Activated naive CD8-positive, alpha-beta T cell treated with anti-CD3 and anti-CD28 coated beads, Interleukin-2, amount 10 ng/mL, durations not matched to agents 7 days and 5 days (primary cell): Measurements from ENCODE around the gene GPR15. TPM values are rescaled to one million over a fixed set of nuclear protein-coding genes. Genes with fewer than 3 reads are reported as not detected.

ENCODE experiments used
- ATAC-seq: fragments of 150-1000 bp; cut with Tn5 transposase; one replicate; pipeline ENCODE4 v1.10.0; 2021; ENCODE audit warnings: low read depth, moderate library complexity
- POLR2A ChIA-PET: fragments of 350-600 bp; sonication (Branson Sonifier 250); formaldehyde crosslinking; loops from one replicate; lab custom pipeline; 2021; ENCODE audit warnings: antibody characterized with exemption; lab: Charles Lee
- DNase-seq: peaks from one replicate; pipeline ENCODE4 v3.0.0; 2021
- H3K27ac Mint-ChIP-seq: one replicate; pipeline ENCODE4 v1.8.0; 2022; ENCODE audit warnings: mild to moderate bottlenecking, mixed read lengths
- H3K27me3 Mint-ChIP-seq: one replicate; pipeline ENCODE4 v1.8.0; 2022; ENCODE audit warnings: mild to moderate bottlenecking, moderate library complexity, mixed read lengths
- H3K36me3 Mint-ChIP-seq: one replicate; pipeline ENCODE4 v1.8.0; 2021; ENCODE audit warnings: mild to moderate bottlenecking, mixed read lengths
- H3K4me1 Mint-ChIP-seq: one replicate; pipeline ENCODE4 v1.8.0; 2021; ENCODE audit warnings: mixed read lengths
- H3K4me3 Mint-ChIP-seq: one replicate; pipeline ENCODE4 v1.8.0; 2022; ENCODE audit warnings: mild to moderate bottlenecking, moderate library complexity, mixed read lengths
- H3K9me3 Mint-ChIP-seq: one replicate; pipeline ENCODE4 v1.8.0; 2021; ENCODE audit warnings: mixed read lengths
- total RNA-seq, 2 experiments: library from RNA; stranded (reverse); gene quantifications; one replicate each; pipeline ENCODE4 v1.2.3, GENCODE V29; 2021

Gene GPR15
- 10 to 100 TPM; 40.6 to 44.1 TPM for total RNA-seq

- peaks cover 2% of the 10 kb centered on the region for H3K9me3 Mint-ChIP-seq
- no peaks in the 10 kb centered on the region for H3K27me3 Mint-ChIP-seq
- peaks cover 36% of the 10 kb centered on the region for H3K4me1 Mint-ChIP-seq
- H3K36me3 Mint-ChIP-seq = peaks cover 38% of the 10 kb centered on the region
- peak; percentile 35 for ATAC-seq
- H3K27ac Mint-ChIP-seq = peak within 1 kb of the TSS; percentile 66
- POLR2A ChIA-PET = interaction anchor here (1.1 to 2.9 kb wide), 7 partner anchors 9 to 62 kb away, joined by 3 to 21 read pairs (median 6); partner anchors contain the start of genes CLDND1 and CPOX
- peak within 1 kb of the TSS; percentile 61 for H3K4me3 Mint-ChIP-seq
- DNase-seq = no peak
Measured at GRCh38 chr3:98531622-98532274, at the start of gene GPR15. Gene GPR15 (plus strand): TSS chr3:98531978. CDS start chr3:98532034, 56 bp downstream.

- H3K9me3 Mint-ChIP-seq = peaks cover 38% of the 10 kb centered on the region
- DNase-seq = no peak
- H3K27ac Mint-ChIP-seq = no peak overlapping the region
- peaks cover 20% of the 10 kb centered on the region for H3K36me3 Mint-ChIP-seq
- POLR2A ChIA-PET = no interaction called here
- no peak overlapping the region for H3K4me3 Mint-ChIP-seq
- peaks cover 2% of the 10 kb centered on the region for H3K27me3 Mint-ChIP-seq
- no peaks in the 10 kb centered on the region for H3K4me1 Mint-ChIP-seq
- no peak for ATAC-seq
Measured at GRCh38 chr3:98482717-98483482, 48.9 kb upstream of the GPR15 start.

GRCh38 chr3:98483626-98484025 lies 48.2 kb upstream of the GPR15 start:
- peaks cover 2% of the 10 kb centered on the region for H3K27me3 Mint-ChIP-seq
- POLR2A ChIA-PET = no interaction called here
- ATAC-seq = no peak
- H3K27ac Mint-ChIP-seq = no peak overlapping the region
- H3K4me1 Mint-ChIP-seq = no peaks in the 10 kb centered on the region
- H3K9me3 Mint-ChIP-seq = peaks cover 40% of the 10 kb centered on the region
- DNase-seq = no peak
- no peak overlapping the region for H3K4me3 Mint-ChIP-seq
- H3K36me3 Mint-ChIP-seq = peaks cover 21% of the 10 kb centered on the region

- POLR2A ChIA-PET = no interaction called here
- no peak for DNase-seq
- Mint-ChIP-seq H3K27ac (no peak within 1 kb of the TSS), H3K27me3 (peaks cover 14% of the 10 kb centered on the region), H3K36me3 (peaks cover 14% of the 10 kb centered on the region), H3K4me1 (no peaks in the 10 kb centered on the region), H3K9me3 (peaks cover 2% of the 10 kb centered on the region), H3K4me3 (no peak within 1 kb of the TSS)
- no peak for ATAC-seq
Measured at GRCh38 chr3:98497381-98497780, 34.4 kb upstream of the GPR15 start, which contains the start of gene OR5K2. Gene OR5K2 (plus strand): TSS chr3:98497681. CDS start chr3:98497681, 0 bp downstream.

- Mint-ChIP-seq H3K27ac (no peak overlapping the region), H3K4me3 (no peak overlapping the region)
- POLR2A ChIA-PET = no interaction called here
Measured at GRCh38 chr3:98500019-98500418, 31.8 kb upstream of the GPR15 start.

GRCh38 chr3:98501270-98501669 lies 30.5 kb upstream of the GPR15 start:
- ATAC-seq = no peak
- Mint-ChIP-seq H3K9me3 (peaks cover 5% of the 10 kb centered on the region), H3K27me3 (no peaks in the 10 kb centered on the region), H3K27ac (no peak overlapping the region), H3K4me1 (peaks cover 5% of the 10 kb centered on the region), H3K36me3 (peaks cover 30% of the 10 kb centered on the region), H3K4me3 (no peak overlapping the region)
- POLR2A ChIA-PET = no interaction called here
- DNase-seq = no peak

More at GRCh38 chr3:98500019-98500418, 31.8 kb upstream of the GPR15 start:
- no peak for ATAC-seq
- no peaks in the 10 kb centered on the region for H3K27me3 Mint-ChIP-seq
- peaks cover 26% of the 10 kb centered on the region for H3K36me3 Mint-ChIP-seq
- no peak for DNase-seq
- H3K9me3 Mint-ChIP-seq = peaks cover 2% of the 10 kb centered on the region
- H3K4me1 Mint-ChIP-seq = peaks cover 5% of the 10 kb centered on the region

GRCh38 chr3:98501863-98502576 lies 29.8 kb upstream of the GPR15 start:
- Mint-ChIP-seq H3K27me3 (no peaks in the 10 kb centered on the region), H3K9me3 (peaks cover 7% of the 10 kb centered on the region), H3K4me1 (peaks cover 5% of the 10 kb centered on the region), H3K4me3 (no peak overlapping the region), H3K27ac (no peak overlapping the region), H3K36me3 (peaks cover 37% of the 10 kb centered on the region)
- no peak for DNase-seq
- POLR2A ChIA-PET = no interaction called here
- no peak for ATAC-seq

- Mint-ChIP-seq H3K36me3 (peaks cover 59% of the 10 kb centered on the region), H3K4me3 (no peak overlapping the region), H3K27ac (no peak overlapping the region)
Measured at GRCh38 chr3:98504539-98504938, 27.2 kb upstream of the GPR15 start.

GRCh38 chr3:98508582-98508981 lies 23.2 kb upstream of the GPR15 start:
- Mint-ChIP-seq H3K9me3 (peaks cover 13% of the 10 kb centered on the region), H3K4me1 (peaks cover 26% of the 10 kb centered on the region), H3K36me3 (peaks cover 69% of the 10 kb centered on the region), H3K27me3 (no peaks in the 10 kb centered on the region), H3K4me3 (no peak overlapping the region), H3K27ac (no peak overlapping the region)
- POLR2A ChIA-PET = no interaction called here
- DNase-seq = no peak
- no peak for ATAC-seq

More at GRCh38 chr3:98504539-98504938, 27.2 kb upstream of the GPR15 start:
- Mint-ChIP-seq H3K27me3 (no peaks in the 10 kb centered on the region), H3K9me3 (peaks cover 11% of the 10 kb centered on the region), H3K4me1 (peaks cover 18% of the 10 kb centered on the region)
- DNase-seq (no peak), ATAC-seq (no peak)
- POLR2A ChIA-PET = no interaction called here

- H3K4me1 Mint-ChIP-seq = peaks cover 48% of the 10 kb centered on the region
- H3K9me3 Mint-ChIP-seq = peaks cover 7% of the 10 kb centered on the region
- peak overlapping the region; percentile 2 for H3K27ac Mint-ChIP-seq
Measured at GRCh38 chr3:98512576-98512975, 19.2 kb upstream of the GPR15 start.

GRCh38 chr3:98513091-98513511 lies 18.7 kb upstream of the GPR15 start:
- Mint-ChIP-seq H3K36me3 (peaks cover 83% of the 10 kb centered on the region), H3K9me3 (peaks cover 7% of the 10 kb centered on the region), H3K4me3 (no peak overlapping the region), H3K27me3 (no peaks in the 10 kb centered on the region), H3K4me1 (peaks cover 52% of the 10 kb centered on the region), H3K27ac (no peak overlapping the region)
- DNase-seq (no peak), ATAC-seq (no peak)
- POLR2A ChIA-PET = interaction anchor here (1.0 kb wide), 1 partner anchor 74 kb away, joined by 3 read pairs; no protein-coding TSS in a partner anchor

More at GRCh38 chr3:98512576-98512975, 19.2 kb upstream of the GPR15 start:
- Mint-ChIP-seq H3K36me3 (peaks cover 82% of the 10 kb centered on the region), H3K27me3 (no peaks in the 10 kb centered on the region), H3K4me3 (no peak overlapping the region)
- ATAC-seq (no peak), DNase-seq (no peak)
- POLR2A ChIA-PET = no interaction called here

- Mint-ChIP-seq H3K36me3 (peaks cover 83% of the 10 kb centered on the region), H3K9me3 (peaks cover 4% of the 10 kb centered on the region), H3K4me3 (no peak overlapping the region), H3K4me1 (peaks cover 53% of the 10 kb centered on the region), H3K27ac (peak overlapping the region; percentile 28), H3K27me3 (no peaks in the 10 kb centered on the region)
- POLR2A ChIA-PET = interaction anchor here (1.0 to 1.6 kb wide), 3 partner anchors 9 to 73 kb away, joined by 3 to 5 read pairs (median 3); partner anchors contain the start of gene CLDND1
- DNase-seq = no peak
- peak; percentile 17 for ATAC-seq
Measured at GRCh38 chr3:98513736-98514135, 18.0 kb upstream of the GPR15 start.

- POLR2A ChIA-PET = interaction anchor here (1.1 to 1.6 kb wide), 3 partner anchors 8 to 57 kb away, joined by 3 to 5 read pairs (median 4); partner anchors contain the start of gene CLDND1
- no peak overlapping the region for H3K4me3 Mint-ChIP-seq
- no peak overlapping the region for H3K27ac Mint-ChIP-seq
- peaks cover 53% of the 10 kb centered on the region for H3K4me1 Mint-ChIP-seq
- ATAC-seq = no peak
- peaks cover 2% of the 10 kb centered on the region for H3K9me3 Mint-ChIP-seq
- no peaks in the 10 kb centered on the region for H3K27me3 Mint-ChIP-seq
- peaks cover 84% of the 10 kb centered on the region for H3K36me3 Mint-ChIP-seq
- DNase-seq = no peak
Measured at GRCh38 chr3:98514948-98515347, 16.8 kb upstream of the GPR15 start.
